Mesothelial cell of epicardium (in vitro differentiated cells): ENCODE data around the gene PDIA6. TPM values are rescaled to one million over a fixed set of nuclear protein-coding genes. Genes with fewer than 3 reads are reported as not detected.

ENCODE experiments used
- DNase-seq, 2 experiments: peaks; one replicate each; pipeline ENCODE4 v3.0.0; 2021; ENCODE audit warnings: low spot score in 2 of 2; ENCODE audit not compliant: unreplicated experiment in 2 of 2
- H3K27ac Mint-ChIP-seq: 2 replicates; pipeline ENCODE4 v1.8.0; 2021; ENCODE audit warnings: mixed read lengths
- H3K27me3 Mint-ChIP-seq: 2 replicates; pipeline ENCODE4 v1.8.0; 2021; ENCODE audit warnings: low read depth, mixed read lengths
- H3K36me3 Mint-ChIP-seq: 2 replicates; pipeline ENCODE4 v1.8.0; 2021; ENCODE audit warnings: mixed read lengths
- H3K4me1 Mint-ChIP-seq: 2 replicates; pipeline ENCODE4 v1.8.0; 2021; ENCODE audit warnings: mixed read lengths
- H3K4me3 Mint-ChIP-seq: 2 replicates; pipeline ENCODE4 v1.8.0; 2021; ENCODE audit warnings: mild to moderate bottlenecking, moderate library complexity, mixed read lengths
- H3K9me3 Mint-ChIP-seq: 2 replicates; pipeline ENCODE4 v1.8.0; 2021; ENCODE audit warnings: mixed read lengths
- total RNA-seq: library from RNA; stranded (reverse); gene quantifications from 3 replicates; pipeline ENCODE4 v1.2.1, GENCODE V29; 2021
- TF ChIP-seq, protein P1 (sequence below): fragments of 200-600 bp; sonication (generic); IDR thresholded peaks from one replicate; pipeline ENCODE4 v1.5.0; 2021; ENCODE audit warnings: antibody characterized with exemption; ENCODE audit not compliant: unreplicated experiment

PDIA6 gene
- total RNA-seq, 1 donor from 2014 or later: 201 TPM

DNA sequence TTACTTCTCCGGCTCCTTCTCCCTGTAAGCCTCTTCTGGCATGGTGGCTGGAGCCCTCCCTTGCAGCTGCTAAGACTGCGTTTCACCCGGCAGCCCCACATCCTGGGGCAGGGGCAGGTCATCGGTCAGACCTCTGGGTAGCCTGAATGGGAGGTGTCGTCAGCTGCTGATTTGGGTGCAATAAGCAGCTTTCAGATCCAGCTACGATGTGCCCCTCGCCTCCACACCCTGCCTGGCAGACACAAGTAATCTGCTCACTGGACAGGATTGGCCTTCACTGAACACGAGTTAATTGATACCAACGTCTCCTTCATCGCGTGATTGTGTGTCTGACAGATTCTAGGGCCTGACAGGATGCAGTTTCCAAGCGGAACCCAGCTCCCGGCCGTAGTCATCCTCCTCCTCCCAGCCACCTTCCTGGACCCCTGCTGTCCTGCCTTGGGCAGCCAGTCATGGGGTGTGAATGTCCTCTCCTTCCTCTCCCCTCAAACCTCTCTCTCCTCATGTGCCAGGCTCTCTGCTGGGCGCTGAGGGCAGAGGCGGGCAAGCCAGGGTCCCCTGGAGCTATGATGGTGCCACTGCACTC lies 18.9 kb upstream of the PDIA6 start:
- Mint-ChIP-seq H3K9me3 (no peaks in the 10 kb centered on the region), H3K4me1 (peaks cover 4% of the 10 kb centered on the region), H3K27me3 (peaks cover 60% of the 10 kb centered on the region), H3K4me3 (no peak overlapping the region), H3K36me3 (no peaks in the 10 kb centered on the region), H3K27ac (no peak overlapping the region)
- TF ChIP-seq, protein P1, sequence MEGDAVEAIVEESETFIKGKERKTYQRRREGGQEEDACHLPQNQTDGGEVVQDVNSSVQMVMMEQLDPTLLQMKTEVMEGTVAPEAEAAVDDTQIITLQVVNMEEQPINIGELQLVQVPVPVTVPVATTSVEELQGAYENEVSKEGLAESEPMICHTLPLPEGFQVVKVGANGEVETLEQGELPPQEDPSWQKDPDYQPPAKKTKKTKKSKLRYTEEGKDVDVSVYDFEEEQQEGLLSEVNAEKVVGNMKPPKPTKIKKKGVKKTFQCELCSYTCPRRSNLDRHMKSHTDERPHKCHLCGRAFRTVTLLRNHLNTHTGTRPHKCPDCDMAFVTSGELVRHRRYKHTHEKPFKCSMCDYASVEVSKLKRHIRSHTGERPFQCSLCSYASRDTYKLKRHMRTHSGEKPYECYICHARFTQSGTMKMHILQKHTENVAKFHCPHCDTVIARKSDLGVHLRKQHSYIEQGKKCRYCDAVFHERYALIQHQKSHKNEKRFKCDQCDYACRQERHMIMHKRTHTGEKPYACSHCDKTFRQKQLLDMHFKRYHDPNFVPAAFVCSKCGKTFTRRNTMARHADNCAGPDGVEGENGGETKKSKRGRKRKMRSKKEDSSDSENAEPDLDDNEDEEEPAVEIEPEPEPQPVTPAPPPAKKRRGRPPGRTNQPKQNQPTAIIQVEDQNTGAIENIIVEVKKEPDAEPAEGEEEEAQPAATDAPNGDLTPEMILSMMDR: no peak
- DNase-seq: no peak

DNA sequence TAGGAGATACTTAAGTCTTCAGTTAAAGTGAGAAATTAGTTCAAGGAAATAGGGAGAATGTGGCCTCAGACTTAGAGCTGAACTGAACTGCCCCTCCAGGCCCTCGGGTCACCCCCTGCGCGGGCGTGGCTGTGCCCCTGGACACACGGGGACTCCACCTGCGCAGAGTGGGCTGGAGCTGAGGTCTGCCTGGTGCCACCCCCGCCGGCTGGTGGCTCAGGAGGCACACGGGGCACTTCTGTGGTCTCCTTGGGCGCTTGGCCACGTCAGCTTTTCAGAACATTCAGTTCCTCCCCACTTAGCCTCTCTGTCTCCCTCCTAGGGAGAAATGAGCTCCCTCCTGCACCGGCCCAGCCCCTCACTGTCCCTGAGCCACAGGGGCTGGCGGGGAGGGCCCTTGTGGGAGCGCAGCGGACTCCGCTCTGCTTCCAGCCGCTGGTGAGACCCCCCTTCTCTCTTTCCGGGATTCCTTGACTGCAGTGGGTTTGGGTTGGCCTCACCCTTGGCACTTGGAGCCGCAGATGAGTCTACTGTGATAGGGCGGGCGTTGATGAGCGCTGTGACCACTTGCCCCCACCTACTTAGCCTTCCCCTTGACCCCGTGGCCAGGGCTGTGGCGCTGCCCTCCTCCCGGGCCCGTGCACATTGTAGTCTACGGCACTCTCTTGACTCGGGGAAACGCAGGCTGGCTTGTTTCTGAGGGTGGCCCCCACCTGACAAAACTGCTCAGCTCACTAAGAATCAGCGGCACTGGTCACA lies 18.2 kb upstream of the PDIA6 start:
- H3K4me1 Mint-ChIP-seq: peaks cover 4% of the 10 kb centered on the region
- H3K27me3 Mint-ChIP-seq: peaks cover 64% of the 10 kb centered on the region
- H3K36me3 Mint-ChIP-seq: no peaks in the 10 kb centered on the region
- no peak overlapping the region for H3K4me3 Mint-ChIP-seq
- H3K27ac Mint-ChIP-seq: no peak overlapping the region
- DNase-seq: no peak
- TF ChIP-seq, protein P1: no peak
- no peaks in the 10 kb centered on the region for H3K9me3 Mint-ChIP-seq

DNA sequence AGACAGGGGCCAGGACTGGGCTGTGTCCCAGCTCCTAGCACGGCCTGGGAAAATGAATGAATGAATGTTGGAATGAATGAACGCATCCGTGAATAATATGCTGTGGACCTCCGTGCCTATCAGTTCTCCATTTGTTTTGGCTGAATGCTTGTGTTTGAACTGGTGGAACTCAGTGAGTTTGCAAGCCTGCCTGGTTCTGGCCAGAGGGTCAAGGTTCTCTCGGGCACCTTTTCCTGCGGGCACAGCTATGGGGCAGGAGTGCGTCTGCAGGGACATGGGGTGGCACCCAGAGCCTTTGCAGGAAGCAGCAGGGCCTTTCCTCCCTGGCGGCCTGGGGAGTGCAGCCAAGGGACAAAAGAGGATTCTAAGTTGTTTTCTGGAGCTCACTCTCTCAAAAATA lies 17.6 kb upstream of the PDIA6 start:
- TF ChIP-seq, protein P1: no peak
- H3K27ac Mint-ChIP-seq: no peak overlapping the region
- H3K4me3 Mint-ChIP-seq: no peak overlapping the region
- peaks cover 68% of the 10 kb centered on the region for H3K27me3 Mint-ChIP-seq
- no peaks in the 10 kb centered on the region for H3K36me3 Mint-ChIP-seq
- DNase-seq: no peak
- peaks cover 4% of the 10 kb centered on the region for H3K4me1 Mint-ChIP-seq
- peaks cover 3% of the 10 kb centered on the region for H3K9me3 Mint-ChIP-seq

DNA sequence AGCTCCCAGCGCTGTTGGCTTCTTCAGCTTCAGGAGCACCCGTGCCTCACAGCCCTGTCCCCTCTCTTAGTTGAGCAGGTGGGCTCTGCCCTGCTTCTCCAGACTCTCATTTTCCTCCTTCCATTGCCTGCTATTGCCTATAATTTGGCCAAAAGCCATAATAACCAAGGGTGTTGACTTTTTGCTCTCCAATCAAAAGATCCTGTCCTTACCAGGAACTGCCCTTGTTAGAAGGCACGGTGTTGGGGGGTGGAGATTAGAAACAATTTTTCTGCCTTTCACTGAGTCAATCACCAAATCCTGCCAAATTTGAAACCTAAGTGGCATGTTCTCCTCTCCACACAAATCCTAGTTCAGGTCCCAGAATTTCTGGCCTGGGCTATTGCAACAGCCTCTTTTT lies 16.7 kb upstream of the PDIA6 start:
- H3K27ac Mint-ChIP-seq: no peak overlapping the region
- peaks cover 76% of the 10 kb centered on the region for H3K27me3 Mint-ChIP-seq
- H3K4me1 Mint-ChIP-seq: peaks cover 4% of the 10 kb centered on the region
- H3K9me3 Mint-ChIP-seq: peaks cover 3% of the 10 kb centered on the region
- H3K4me3 Mint-ChIP-seq: no peak overlapping the region
- DNase-seq: no peak
- TF ChIP-seq, protein P1: no peak
- no peaks in the 10 kb centered on the region for H3K36me3 Mint-ChIP-seq

DNA sequence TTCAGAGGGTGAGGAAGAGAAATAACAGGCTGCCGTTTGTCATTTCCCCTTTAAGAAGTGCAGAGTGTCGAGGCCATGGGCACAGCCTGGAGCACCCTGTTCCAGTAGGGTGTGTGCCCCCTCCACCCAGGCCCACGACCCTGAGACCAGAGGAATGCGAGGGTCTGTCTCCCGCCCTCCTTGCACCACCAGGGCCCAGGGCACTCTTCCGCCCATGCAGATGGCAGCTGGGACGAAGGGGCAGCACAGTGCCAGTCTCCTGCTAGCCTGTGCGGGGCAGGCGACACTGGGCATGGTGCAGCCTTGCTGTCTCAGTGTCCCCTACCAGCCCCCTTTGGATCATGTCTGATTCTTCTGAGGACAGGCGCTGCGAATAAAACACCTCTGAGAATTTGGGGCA lies 15.8 kb upstream of the PDIA6 start:
- H3K27ac Mint-ChIP-seq: no peak overlapping the region
- TF ChIP-seq, protein P1: no peak
- peaks cover 3% of the 10 kb centered on the region for H3K9me3 Mint-ChIP-seq
- DNase-seq: no peak
- peaks cover 4% of the 10 kb centered on the region for H3K4me1 Mint-ChIP-seq
- peaks cover 82% of the 10 kb centered on the region for H3K27me3 Mint-ChIP-seq
- H3K4me3 Mint-ChIP-seq: no peak overlapping the region
- H3K36me3 Mint-ChIP-seq: no peaks in the 10 kb centered on the region
